Caco-2 (cell line): ENCODE measurements around the gene COPS6. TPM values are rescaled to one million over a fixed set of nuclear protein-coding genes. Genes with fewer than 3 reads are reported as not detected.

Source experiments
- BruUV-seq: library from RNA; stranded (reverse); fragments of 400-500 nt; replicated peaks from 2 replicates; lab custom pipeline; 2021; lab: Mats Ljungman, UMichigan
- CTCF ChIA-PET: fragments of 300-600 bp; sonication (Branson Sonifier 250); formaldehyde crosslinking; loops from one replicate; lab custom pipeline; 2022; ENCODE audit warnings: antibody characterized with exemption; lab: Charles Lee
- POLR2A ChIA-PET: fragments of 300-600 bp; sonication (Branson Sonifier 250); formaldehyde crosslinking; loops from one replicate; lab custom pipeline; 2022; ENCODE audit warnings: antibody characterized with exemption; lab: Charles Lee
- DNase-seq, 2 experiments: peaks; one replicate each; pipeline versions ENCODE4 v3.0.0 to v3.0.0-alpha.2; 2020 to 2022
- H3K27me3 ChIP-seq: replicated peaks from 2 replicates; pipeline ENCODE4 v1.6.0; 2011; ENCODE audit warnings: low read length; ENCODE audit not compliant: control insufficient read depth, insufficient read depth
- H3K36me3 ChIP-seq: 2 replicates; pipeline ENCODE4 v1.5.1; 2011; ENCODE audit warnings: low read length; ENCODE audit not compliant: control insufficient read depth, insufficient read depth
- H3K4me1 ChIP-seq: fragments of 250-450 bp; sonication (Bioruptor Pico); 2 replicates; pipeline ENCODE4 v1.5.1; 2020; ENCODE audit warnings: mild to moderate bottlenecking
- H3K4me3 ChIP-seq: 2 replicates; pipeline ENCODE4 v1.5.1; 2011; ENCODE audit warnings: low read depth, mild to moderate bottlenecking, control low read depth, low read length
- H3K9me3 ChIP-seq: fragments of 250-450 bp; sonication (Bioruptor Pico); 2 replicates; pipeline ENCODE4 v1.5.1; 2020; ENCODE audit warnings: mild to moderate bottlenecking, moderate library complexity
- H3K27ac Mint-ChIP-seq: one replicate; pipeline ENCODE4 v1.8.0; 2022; ENCODE audit warnings: mixed read lengths; ENCODE audit not compliant: unreplicated experiment
- H3K27me3 Mint-ChIP-seq: one replicate; pipeline ENCODE4 v1.8.0; 2022; ENCODE audit warnings: mixed read lengths; ENCODE audit not compliant: insufficient read depth, unreplicated experiment
- H3K36me3 Mint-ChIP-seq: one replicate; pipeline ENCODE4 v1.8.0; 2022; ENCODE audit warnings: mild to moderate bottlenecking, mixed read lengths; ENCODE audit not compliant: insufficient read depth, unreplicated experiment
- H3K4me1 Mint-ChIP-seq: one replicate; pipeline ENCODE4 v1.8.0; 2022; ENCODE audit warnings: low read depth, mixed read lengths; ENCODE audit not compliant: unreplicated experiment
- H3K4me3 Mint-ChIP-seq: one replicate; pipeline ENCODE4 v1.8.0; 2022; ENCODE audit warnings: mild to moderate bottlenecking, moderate library complexity, mixed read lengths; ENCODE audit not compliant: unreplicated experiment
- H3K9me3 Mint-ChIP-seq: one replicate; pipeline ENCODE4 v1.8.0; 2022; ENCODE audit warnings: mixed read lengths; ENCODE audit not compliant: unreplicated experiment
- CTCF ChIP-seq, 2 experiments: fragments of 200-600 bp in 1 of 2; IDR thresholded peaks; 1 replicate in 1 of 2; 2 replicates in 1 of 2; pipeline versions ENCODE4 v1.5.1 to v1.8.0; 2011 to 2022; ENCODE audit warnings: antibody characterized with exemption in 1 of 2, control low read depth in 1 of 2, inconsistent platforms in 1 of 2, low read depth in 1 of 2, low read length in 1 of 2, mild to moderate bottlenecking in 1 of 2, moderate library complexity in 1 of 2; ENCODE audit not compliant: insufficient read depth in 1 of 2, severe bottlenecking in 1 of 2, unreplicated experiment in 1 of 2
- intact Hi-C: fragments of 100-400 bp; cut with micrococcal nuclease; formaldehyde crosslinking; loops from one replicate; pipeline ENCODE4 v1.10.0; 2022; ENCODE audit not compliant: unreplicated experiment
- total RNA-seq: library from RNA; stranded (reverse); gene quantifications from 2 replicates; pipeline ENCODE4 v1.2.3, GENCODE V29; 2022

The COPS6 gene
- total RNA-seq, 1 experiment from 2014 or later = 142 TPM

DNA sequence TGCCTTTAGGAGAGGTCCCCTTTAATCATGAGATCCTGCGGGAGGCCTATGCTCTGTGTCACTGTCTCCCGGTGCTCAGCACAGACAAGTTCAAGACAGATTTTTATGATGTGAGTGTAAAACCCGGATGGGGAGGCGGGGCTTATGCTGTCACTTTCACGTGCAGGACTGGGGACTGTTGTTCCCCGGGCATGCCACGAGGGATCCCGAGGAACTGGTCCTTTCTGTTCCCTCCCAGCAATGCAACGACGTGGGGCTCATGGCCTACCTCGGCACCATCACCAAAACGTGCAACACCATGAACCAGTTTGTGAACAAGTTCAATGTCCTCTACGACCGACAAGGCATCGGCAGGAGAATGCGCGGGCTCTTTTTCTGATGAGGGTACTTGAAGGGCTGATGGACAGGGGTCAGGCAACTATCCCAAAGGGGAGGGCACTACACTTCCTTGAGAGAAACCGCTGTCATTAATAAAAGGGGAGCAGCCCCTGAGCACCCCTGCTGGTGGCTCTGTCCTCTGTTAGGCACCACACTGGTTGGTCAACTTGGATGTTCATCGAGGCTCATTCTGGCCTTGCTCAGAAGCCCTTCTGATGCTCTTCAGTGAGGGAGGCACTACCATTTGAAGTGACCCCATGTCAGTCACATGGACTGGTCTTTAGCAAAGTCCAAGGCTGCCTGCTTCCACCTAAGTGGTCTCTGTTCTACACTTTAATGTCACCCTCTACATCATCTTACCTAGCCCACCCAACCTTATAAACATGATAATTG, 2.8 kb downstream of the COPS6 start:
- ChIA-PET POLR2A (no interaction called here), CTCF (no interaction called here)
- 0 out of 2 replicates have a peak, but pooled peaks cover 7% of the 10 kb centered on the region for H3K4me1 ChIP-seq
- no peaks in the 10 kb centered on the region for H3K9me3 Mint-ChIP-seq
- H3K36me3 ChIP-seq = peaks cover 4% of the 10 kb centered on the region
- H3K27me3 Mint-ChIP-seq = no peaks in the 10 kb centered on the region
- peaks cover 8% of the 10 kb centered on the region for H3K4me1 Mint-ChIP-seq
- peak in 1 of 2 experiments; percentile 12 for TF ChIP-seq CTCF (IDR thresholded peaks at IDR 0.05; ENCODE audit: insufficient read depth in 1 of 2, low read depth in 1 of 2, low read length in 1 of 2, severe bottlenecking in 1 of 2, unreplicated experiment in 1 of 2)
- DNase-seq = peak in 1 of 2 experiments; percentile 47
- no TSS peak for BruUV-seq
- peak overlapping the region; percentile 45 for H3K27ac Mint-ChIP-seq
- intact Hi-C loops = no loop called here
- H3K4me3 Mint-ChIP-seq = no peak overlapping the region
- peaks cover 79% of the 10 kb centered on the region for H3K36me3 Mint-ChIP-seq
- H3K4me3 ChIP-seq = no peak overlapping the region
- no peaks in the 10 kb centered on the region for H3K27me3 ChIP-seq
- H3K9me3 ChIP-seq = no peaks in the 10 kb centered on the region

DNA sequence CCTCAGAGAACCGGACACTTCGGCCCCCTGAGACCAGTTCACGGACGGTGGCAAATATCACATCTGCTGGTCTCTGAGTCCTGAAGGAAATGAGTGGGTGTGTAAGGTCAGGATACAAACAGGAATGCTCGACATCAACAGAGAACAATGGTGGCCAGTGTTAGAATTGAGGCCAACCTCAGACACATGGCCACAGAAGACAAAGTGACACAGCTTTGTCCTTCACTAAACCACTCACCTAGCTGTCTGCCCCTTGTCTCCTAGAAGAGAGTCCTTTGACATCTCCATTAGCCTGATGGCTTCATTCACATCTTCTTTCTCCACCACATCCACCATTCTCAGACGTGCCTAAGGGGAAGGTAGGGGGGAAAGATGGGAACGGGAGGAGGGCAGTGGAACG, 4.3 kb downstream of the COPS6 start:
- DNase-seq = no peak
- no peaks in the 10 kb centered on the region for H3K27me3 ChIP-seq
- Mint-ChIP-seq H3K36me3 (peaks cover 94% of the 10 kb centered on the region), H3K27me3 (no peaks in the 10 kb centered on the region), H3K27ac (peak overlapping the region; percentile 6), H3K4me3 (no peak overlapping the region), H3K4me1 (peaks cover 10% of the 10 kb centered on the region), H3K9me3 (no peaks in the 10 kb centered on the region)
- intact Hi-C loops = no loop called here
- no peak overlapping the region for H3K4me3 ChIP-seq
- no peaks in the 10 kb centered on the region for H3K9me3 ChIP-seq
- 0 out of 2 replicates have a peak, but pooled peaks cover 3% of the 10 kb centered on the region for H3K4me1 ChIP-seq
- CTCF ChIA-PET = no interaction called here
- H3K36me3 ChIP-seq = peaks cover 9% of the 10 kb centered on the region
- TF ChIP-seq CTCF (IDR thresholded peaks at IDR 0.05; ENCODE audit: insufficient read depth in 1 of 2, low read depth in 1 of 2, low read length in 1 of 2, severe bottlenecking in 1 of 2, unreplicated experiment in 1 of 2) = no peak
- POLR2A ChIA-PET = interaction anchor here (1.0 kb wide), 1 partner anchor 9 kb away, joined by 4 read pairs; no protein-coding TSS in a partner anchor
- TSS peak; percentile 25 for BruUV-seq

DNA sequence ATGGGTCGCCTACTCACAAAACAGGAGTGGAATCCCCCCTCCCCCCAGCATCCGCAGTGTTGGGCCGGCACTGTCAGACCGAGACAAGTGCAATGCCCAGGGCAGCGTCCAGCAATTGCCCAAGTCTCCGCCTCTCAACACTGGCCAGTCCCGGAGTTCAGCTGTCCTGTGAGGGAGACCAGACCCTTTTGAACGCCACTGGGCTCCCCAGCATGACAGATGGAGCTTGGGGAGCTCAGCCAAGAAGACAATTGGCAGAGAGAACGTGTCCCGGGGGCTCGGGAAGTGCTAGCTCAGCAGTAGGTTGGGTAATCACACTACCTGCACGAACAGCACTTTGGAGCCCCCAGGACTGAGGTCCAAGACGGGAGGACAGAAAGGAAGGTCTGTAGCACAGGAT, 4.7 kb downstream of the COPS6 start:
- ChIA-PET POLR2A (no interaction called here), CTCF (no interaction called here)
- Mint-ChIP-seq H3K4me3 (no peak overlapping the region), H3K4me1 (peaks cover 14% of the 10 kb centered on the region), H3K27me3 (no peaks in the 10 kb centered on the region), H3K36me3 (peaks cover 98% of the 10 kb centered on the region), H3K9me3 (no peaks in the 10 kb centered on the region), H3K27ac (peak overlapping the region; percentile 6)
- peaks cover 13% of the 10 kb centered on the region for H3K36me3 ChIP-seq
- H3K4me1 ChIP-seq = no peaks in the 10 kb centered on the region
- TF ChIP-seq CTCF (IDR thresholded peaks at IDR 0.05; ENCODE audit: insufficient read depth in 1 of 2, low read depth in 1 of 2, low read length in 1 of 2, severe bottlenecking in 1 of 2, unreplicated experiment in 1 of 2) = no peak
- no peaks in the 10 kb centered on the region for H3K27me3 ChIP-seq
- no peaks in the 10 kb centered on the region for H3K9me3 ChIP-seq
- DNase-seq = no peak
- BruUV-seq = no TSS peak
- intact Hi-C loops = no loop called here
- H3K4me3 ChIP-seq = no peak overlapping the region
